ENCODE data around the gene TDRD7.
"Not testable (repeated sequence)": the region's sequence is repeated elsewhere in the genome, so short reads cannot be mapped to it uniquely, and the experiment has no call there.

- TF ChIP-seq ZSCAN18 (CRISPR knock-in tag; IDR thresholded peaks at IDR 0.05); CTCF (IDR thresholded peaks at IDR 0.05); CREM (CRISPR knock-in tag; IDR thresholded peaks at IDR 0.05); ETV6 (CRISPR knock-in tag; IDR thresholded peaks at IDR 0.05); ATF2 (CRISPR knock-in tag; IDR thresholded peaks at IDR 0.05; ENCODE audit: borderline replicate concordance, low read depth); USF2 (CRISPR knock-in tag; IDR thresholded peaks at IDR 0.05); ELF4 (CRISPR knock-in tag; IDR thresholded peaks at IDR 0.05; ENCODE audit: low read depth); ATF3 (CRISPR knock-in tag; conservative IDR thresholded peaks at IDR 0.05); CREB1 (CRISPR knock-in tag; IDR thresholded peaks at IDR 0.05): not testable (repeated sequence)
These were observed 44.9 kb downstream of the TDRD7 start for GRCh38 chr9:97456841-97457240.

Measured in WTC11 (cell line).